Neural crest cell (in vitro differentiated cells): ENCODE data around the gene PTK6. TPM values are rescaled to one million over a fixed set of nuclear protein-coding genes. Genes with fewer than 3 reads are reported as not detected.

Experiments used
- DNase-seq: peaks from one replicate; pipeline ENCODE4 v3.0.0; 2021; ENCODE audit warnings: low read depth, mixed read lengths, low spot score
- H3K27ac Mint-ChIP-seq: one replicate; pipeline ENCODE4 v1.8.0; 2021; ENCODE audit warnings: mild to moderate bottlenecking, mixed read lengths; ENCODE audit not compliant: unreplicated experiment
- H3K27me3 Mint-ChIP-seq: 2 replicates; pipeline ENCODE4 v1.8.0; 2021; ENCODE audit warnings: low read depth, mild to moderate bottlenecking, mixed read lengths
- H3K36me3 Mint-ChIP-seq: 2 replicates; pipeline ENCODE4 v1.8.0; 2021; ENCODE audit warnings: low read depth, mild to moderate bottlenecking, mixed read lengths
- H3K4me1 Mint-ChIP-seq: 2 replicates; pipeline ENCODE4 v1.8.0; 2021; ENCODE audit warnings: mixed read lengths
- H3K4me3 Mint-ChIP-seq: one replicate; pipeline ENCODE4 v1.8.0; 2021; ENCODE audit warnings: mild to moderate bottlenecking, mixed read lengths
- H3K9me3 Mint-ChIP-seq: 2 replicates; pipeline ENCODE4 v1.8.0; 2021; ENCODE audit warnings: mixed read lengths
- total RNA-seq: library from RNA; stranded (reverse); gene quantifications from 2 replicates; pipeline ENCODE4 v1.2.1, GENCODE V29; 2021
- TF ChIP-seq, protein P1 (sequence below): fragments of 200-600 bp; sonication (generic); conservative IDR thresholded peaks from 2 replicates; pipeline ENCODE4 v1.5.0; 2021; ENCODE audit warnings: antibody characterized with exemption, mild to moderate bottlenecking

The PTK6 gene
- total RNA-seq, 1 donor from 2014 or later, result not detected

- Mint-ChIP-seq H3K4me1 (peaks cover 16% of the 10 kb centered on the region), H3K27ac (no peak overlapping the region), H3K9me3 (no peaks in the 10 kb centered on the region), H3K36me3 (no peaks in the 10 kb centered on the region), H3K4me3 (no peak overlapping the region), H3K27me3 (peaks cover 9% of the 10 kb centered on the region)
- DNase-seq, result no peak
- TF ChIP-seq, protein P1, sequence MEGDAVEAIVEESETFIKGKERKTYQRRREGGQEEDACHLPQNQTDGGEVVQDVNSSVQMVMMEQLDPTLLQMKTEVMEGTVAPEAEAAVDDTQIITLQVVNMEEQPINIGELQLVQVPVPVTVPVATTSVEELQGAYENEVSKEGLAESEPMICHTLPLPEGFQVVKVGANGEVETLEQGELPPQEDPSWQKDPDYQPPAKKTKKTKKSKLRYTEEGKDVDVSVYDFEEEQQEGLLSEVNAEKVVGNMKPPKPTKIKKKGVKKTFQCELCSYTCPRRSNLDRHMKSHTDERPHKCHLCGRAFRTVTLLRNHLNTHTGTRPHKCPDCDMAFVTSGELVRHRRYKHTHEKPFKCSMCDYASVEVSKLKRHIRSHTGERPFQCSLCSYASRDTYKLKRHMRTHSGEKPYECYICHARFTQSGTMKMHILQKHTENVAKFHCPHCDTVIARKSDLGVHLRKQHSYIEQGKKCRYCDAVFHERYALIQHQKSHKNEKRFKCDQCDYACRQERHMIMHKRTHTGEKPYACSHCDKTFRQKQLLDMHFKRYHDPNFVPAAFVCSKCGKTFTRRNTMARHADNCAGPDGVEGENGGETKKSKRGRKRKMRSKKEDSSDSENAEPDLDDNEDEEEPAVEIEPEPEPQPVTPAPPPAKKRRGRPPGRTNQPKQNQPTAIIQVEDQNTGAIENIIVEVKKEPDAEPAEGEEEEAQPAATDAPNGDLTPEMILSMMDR, result no peak
Measured at GRCh38 chr20:63533388-63533787, 3.8 kb downstream of the PTK6 start.

DNA sequence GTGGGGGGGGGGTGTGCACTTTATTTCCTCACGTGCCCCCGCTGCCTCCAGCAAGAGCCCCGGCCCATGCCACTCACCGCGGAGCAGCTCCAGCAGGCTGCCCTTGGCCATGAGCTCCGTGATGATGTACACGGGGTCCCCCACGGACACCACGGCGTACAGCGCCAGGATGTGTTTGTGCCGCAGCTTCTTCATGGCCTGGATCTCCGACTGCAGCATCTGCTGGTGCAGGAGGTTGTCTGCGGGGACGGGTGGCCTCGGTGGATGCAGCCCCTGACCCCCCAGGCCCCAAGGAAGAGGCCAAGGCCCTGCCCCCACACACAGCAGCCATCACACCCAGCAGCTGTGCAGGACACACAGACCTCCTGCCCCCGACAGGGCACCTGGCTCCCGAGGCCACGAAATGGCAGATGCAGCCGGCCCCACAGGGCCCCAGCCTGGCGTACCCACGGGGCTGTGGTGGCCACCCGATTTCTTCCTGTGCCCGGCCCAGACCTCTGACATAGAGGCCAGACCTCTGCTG, 4.7 kb downstream of the PTK6 start:
- Mint-ChIP-seq H3K27me3 (peaks cover 9% of the 10 kb centered on the region), H3K27ac (no peak overlapping the region), H3K4me3 (no peak overlapping the region), H3K36me3 (no peaks in the 10 kb centered on the region), H3K4me1 (peaks cover 20% of the 10 kb centered on the region), H3K9me3 (no peaks in the 10 kb centered on the region)
- TF ChIP-seq, protein P1, result no peak
- no peak for DNase-seq

- H3K4me3 Mint-ChIP-seq, result peak overlapping the region; percentile 4
Measured at GRCh38 chr20:63531686-63532448, 5.3 kb downstream of the PTK6 start.

GRCh38 chr20:63530788-63531160, 6.4 kb downstream of the PTK6 start:
- peaks cover 9% of the 10 kb centered on the region for H3K27me3 Mint-ChIP-seq
- H3K4me1 Mint-ChIP-seq, result peaks cover 16% of the 10 kb centered on the region
- no peaks in the 10 kb centered on the region for H3K9me3 Mint-ChIP-seq
- DNase-seq, result no peak
- H3K27ac Mint-ChIP-seq, result no peak overlapping the region
- H3K36me3 Mint-ChIP-seq, result no peaks in the 10 kb centered on the region
- TF ChIP-seq, protein P1, result no peak
- no peak overlapping the region for H3K4me3 Mint-ChIP-seq

More at GRCh38 chr20:63531686-63532448, 5.3 kb downstream of the PTK6 start:
- Mint-ChIP-seq H3K4me1 (peaks cover 20% of the 10 kb centered on the region), H3K27me3 (peaks cover 9% of the 10 kb centered on the region), H3K27ac (peak overlapping the region; percentile 44), H3K36me3 (no peaks in the 10 kb centered on the region), H3K9me3 (no peaks in the 10 kb centered on the region)
- no peak for DNase-seq
- TF ChIP-seq, protein P1, result no peak

GRCh38 chr20:63529861-63530787, 7.1 kb downstream of the PTK6 start:
- Mint-ChIP-seq H3K36me3 (no peaks in the 10 kb centered on the region), H3K27me3 (peaks cover 9% of the 10 kb centered on the region), H3K4me1 (peaks cover 18% of the 10 kb centered on the region), H3K4me3 (no peak overlapping the region), H3K27ac (no peak overlapping the region), H3K9me3 (no peaks in the 10 kb centered on the region)
- no peak for DNase-seq
- TF ChIP-seq, protein P1, result no peak
